Aorta (tissue), 5 donors: Measurements from ENCODE around the gene OPRPN. TPM values are rescaled to one million over a fixed set of nuclear protein-coding genes. Genes with fewer than 3 reads are reported as not detected.

Source experiments
- ATAC-seq: fragments of 200-7000 bp; cut with Tn5 transposase; one replicate; pipeline ENCODE4 v1.9.1; 2022; ENCODE audit warnings: moderate library complexity; ENCODE audit not compliant: low FRiP score
- DNase-seq, 2 donors: peaks; one replicate each; pipeline ENCODE4 v3.0.0-alpha.2; 2020
- H3K27ac ChIP-seq, 2 donors: one replicate each; pipeline ENCODE4 v1.5.1; 2013; ENCODE audit warnings: low read length in 2 of 2, mild to moderate bottlenecking in 2 of 2, moderate library complexity in 2 of 2, control low read depth in 1 of 2, inconsistent platforms in 1 of 2, low read depth in 1 of 2
- H3K27me3 ChIP-seq, 2 donors: one replicate each; pipeline ENCODE4 v1.6.1; 2013; ENCODE audit warnings: control low read depth in 1 of 2, low read length in 1 of 2, mild to moderate bottlenecking in 1 of 2, moderate library complexity in 1 of 2; ENCODE audit not compliant: insufficient read depth in 2 of 2, control insufficient read depth in 1 of 2
- H3K36me3 ChIP-seq, 2 donors: one replicate each; pipeline ENCODE4 v1.6.1; 2013; ENCODE audit warnings: control low read depth in 1 of 2, low read length in 1 of 2, mild to moderate bottlenecking in 1 of 2; ENCODE audit not compliant: insufficient read depth in 2 of 2, control insufficient read depth in 1 of 2
- H3K4me1 ChIP-seq, 2 donors: one replicate each; pipeline ENCODE4 v1.6.1; 2013; ENCODE audit warnings: low read length in 2 of 2, control low read depth in 1 of 2, mild to moderate bottlenecking in 1 of 2, moderate library complexity in 1 of 2; ENCODE audit not compliant: insufficient read depth in 2 of 2, control insufficient read depth in 1 of 2
- H3K4me3 ChIP-seq, 2 donors: one replicate each; pipeline ENCODE4 v1.5.1; 2013; ENCODE audit warnings: low read length in 2 of 2, control low read depth in 1 of 2, mild to moderate bottlenecking in 1 of 2
- H3K9me3 ChIP-seq: one replicate; pipeline ENCODE4 v1.6.1; 2013; ENCODE audit warnings: mild to moderate bottlenecking, low read length; ENCODE audit not compliant: control insufficient read depth
- WGBS, 2 donors: extraction: QIAGEN DNeasy Blood & Tissue Kit; methylation state at CpG; one replicate each; pipeline ENCODE4 v1.1.7; 2013; 5-methylcytosine and 5-hydroxymethylcytosine counted together
- intact Hi-C, 2 donors: fragments of 100-400 bp; cut with DNase I; formaldehyde crosslinking; loops; one replicate each; pipeline versions ENCODE4 v1.14.2 to v1.15.0; 2022
- long read RNA-seq, 2 donors: library from polyadenylated mRNA; unstranded; transcript quantifications; one replicate each; pipeline ENCODE4 v2.0.0, GENCODE V29; 2020 to 2021
- polyA plus RNA-seq, 2 donors: library from polyadenylated mRNA; stranded (reverse); fragments of 200-250 nt; gene quantifications; one replicate each; pipeline ENCODE4 v1.2.3, GENCODE V29; 2013
- total RNA-seq, 2 donors: library from RNA; stranded (reverse); fragmentation: NEBNext Ultra II Directional; extraction: Animal tissue kit (Norgen Biotek cat#: 25700); gene quantifications; one replicate each; pipeline ENCODE4 v1.2.1, GENCODE V29; 2021
- donor health status: healthy with polysubstance abuse.
- donor health status: Bipolar disorder and iron deficiency.
- donor health status: DM: no; HTN: no; CAD: no.
- donor health status: DM: no; HTN: no; CAD: no.
- donor health status: DM: yes; HTN: yes; CAD: no.

OPRPN gene
- total RNA-seq, result not detected
- not detected for polyA plus RNA-seq
- long read RNA-seq, donor 1, result 0 reads
- long read RNA-seq, donor 2, result 0 reads

- Histone ChIP-seq H3K4me3 (no peak within 1 kb of the TSS), H3K27ac (no peak within 1 kb of the TSS), H3K27me3 (no peaks in the 10 kb centered on the region), H3K4me1 (no peaks in the 10 kb centered on the region), H3K36me3 (no peaks in the 10 kb centered on the region), H3K9me3 (no peaks in the 10 kb centered on the region)
- DNase-seq, result no peak
- intact Hi-C loops, result no loop called here
- ATAC-seq, result no peak
Measured at GRCh38 chr4:70397580-70397979, at the start of gene OPRPN. OPRPN (plus strand) TSS chr4:70397940; CDS start chr4:70399286, 1,346 bp downstream.

GRCh38 chr4:70356185-70356584 lies 41.6 kb upstream of the OPRPN start:
- no peaks in the 10 kb centered on the region for H3K4me1 ChIP-seq
- ATAC-seq (no peak), DNase-seq (no peak)
- H3K4me3 ChIP-seq, result no peak overlapping the region
- H3K27me3 ChIP-seq, result no peaks in the 10 kb centered on the region
- intact Hi-C loops, result no loop called here
- 3 to 22% methylated on average over 1 of the region's 1 CpG for WGBS, 2 donors
- H3K27ac ChIP-seq, result no peak overlapping the region
- no peaks in the 10 kb centered on the region for H3K9me3 ChIP-seq
- no peaks in the 10 kb centered on the region for H3K36me3 ChIP-seq

- no peak for ATAC-seq
- intact Hi-C loops, result no loop called here
- no peak overlapping the region for H3K27ac ChIP-seq
- no peaks in the 10 kb centered on the region for H3K4me1 ChIP-seq
- H3K9me3 ChIP-seq, result no peaks in the 10 kb centered on the region
- DNase-seq, result no peak
- whole genome bisulfite sequencing, 2 donors, result 54 to 65% methylated on average over 3 of the region's 3 CpGs
- no peaks in the 10 kb centered on the region for H3K36me3 ChIP-seq
- H3K4me3 ChIP-seq, result no peak overlapping the region
- no peaks in the 10 kb centered on the region for H3K27me3 ChIP-seq
Measured at GRCh38 chr4:70359115-70359661, 38.6 kb upstream of the OPRPN start.

- WGBS, 2 donors, result 84 to 90% methylated on average over 3 of the region's 3 CpGs
- ATAC-seq (no peak), DNase-seq (no peak)
- Histone ChIP-seq H3K36me3 (no peaks in the 10 kb centered on the region), H3K27me3 (no peaks in the 10 kb centered on the region), H3K4me3 (no peak within 1 kb of the TSS), H3K9me3 (no peaks in the 10 kb centered on the region), H3K27ac (no peak within 1 kb of the TSS), H3K4me1 (no peaks in the 10 kb centered on the region)
- intact Hi-C loops, result no loop called here
Measured at GRCh38 chr4:70360460-70360859, 37.3 kb upstream of the OPRPN start, which contains the start of gene SMR3A. SMR3A (plus strand) TSS chr4:70360760; CDS start chr4:70362116, 1,356 bp downstream.

- Histone ChIP-seq H3K4me1 (no peaks in the 10 kb centered on the region), H3K4me3 (no peak overlapping the region), H3K27ac (no peak overlapping the region), H3K27me3 (no peaks in the 10 kb centered on the region), H3K9me3 (no peaks in the 10 kb centered on the region), H3K36me3 (no peaks in the 10 kb centered on the region)
- 89 to 93% methylated on average over 5 of the region's 5 CpGs for WGBS, 2 donors
- ATAC-seq (no peak), DNase-seq (no peak)
- intact Hi-C loops, result no loop called here
Measured at GRCh38 chr4:70364002-70364401, 33.7 kb upstream of the OPRPN start.

GRCh38 chr4:70365479-70365878 lies 32.3 kb upstream of the OPRPN start:
- H3K4me3 ChIP-seq, result no peak overlapping the region
- WGBS, 2 donors, result 42 to 47% methylated on average over 2 of the region's 2 CpGs
- H3K27ac ChIP-seq, result no peak overlapping the region
- H3K27me3 ChIP-seq, result no peaks in the 10 kb centered on the region
- H3K4me1 ChIP-seq, result no peaks in the 10 kb centered on the region
- DNase-seq (no peak), ATAC-seq (no peak)
- intact Hi-C loops, result no loop called here
- no peaks in the 10 kb centered on the region for H3K36me3 ChIP-seq
- no peaks in the 10 kb centered on the region for H3K9me3 ChIP-seq

GRCh38 chr4:70367813-70368212 lies 29.9 kb upstream of the OPRPN start:
- 91 to 96% methylated on average over 1 of the region's 1 CpG for WGBS, 2 donors
- no peaks in the 10 kb centered on the region for H3K4me1 ChIP-seq
- intact Hi-C loops, result no loop called here
- no peak overlapping the region for H3K27ac ChIP-seq
- H3K4me3 ChIP-seq, result no peak overlapping the region
- H3K27me3 ChIP-seq, result no peaks in the 10 kb centered on the region
- DNase-seq (no peak), ATAC-seq (no peak)
- H3K36me3 ChIP-seq, result no peaks in the 10 kb centered on the region
- H3K9me3 ChIP-seq, result peaks cover 1% of the 10 kb centered on the region

- Histone ChIP-seq H3K4me3 (no peak overlapping the region), H3K27me3 (no peaks in the 10 kb centered on the region), H3K36me3 (no peaks in the 10 kb centered on the region), H3K9me3 (peaks cover 1% of the 10 kb centered on the region), H3K4me1 (no peaks in the 10 kb centered on the region), H3K27ac (no peak overlapping the region)
- ATAC-seq, result no peak
- intact Hi-C loops, result no loop called here
- DNase-seq, result no peak
- WGBS, 2 donors, result 85% methylated on average over 4 of the region's 4 CpGs
Measured at GRCh38 chr4:70371987-70372386, 25.8 kb upstream of the OPRPN start.

- ATAC-seq (no peak), DNase-seq (no peak)
- no peak overlapping the region for H3K4me3 ChIP-seq
- intact Hi-C loops, result no loop called here
- no peaks in the 10 kb centered on the region for H3K4me1 ChIP-seq
- peaks cover 1% of the 10 kb centered on the region for H3K9me3 ChIP-seq
- H3K27ac ChIP-seq, result no peak overlapping the region
- no peaks in the 10 kb centered on the region for H3K36me3 ChIP-seq
- 74 to 80% methylated on average over 3 of the region's 3 CpGs for WGBS, 2 donors
- no peaks in the 10 kb centered on the region for H3K27me3 ChIP-seq
Measured at GRCh38 chr4:70372760-70373159, 25.0 kb upstream of the OPRPN start.
